Testis (tissue), 2 donors: Measurements from ENCODE around the gene ZNF423.

Source experiments
- POLR2A ChIP-seq: fragments of 450-650 bp; IDR thresholded peaks from one replicate; pipeline ENCODE4 v1.6.1; 2017; ENCODE audit warnings: antibody characterized with exemption, mild to moderate bottlenecking, moderate library complexity
- TF ChIP-seq, protein P1 (sequence below), 3 experiments: fragments of 450-650 bp in 2 of 3; fragments of 200-600 bp in 1 of 3; sonication (generic) in 1 of 3; IDR thresholded peaks; one replicate each; pipeline ENCODE4 v1.5.1; 2016 to 2019; ENCODE audit warnings: antibody characterized with exemption in 3 of 3, mild to moderate bottlenecking in 2 of 3, moderate library complexity in 1 of 3

DNA sequence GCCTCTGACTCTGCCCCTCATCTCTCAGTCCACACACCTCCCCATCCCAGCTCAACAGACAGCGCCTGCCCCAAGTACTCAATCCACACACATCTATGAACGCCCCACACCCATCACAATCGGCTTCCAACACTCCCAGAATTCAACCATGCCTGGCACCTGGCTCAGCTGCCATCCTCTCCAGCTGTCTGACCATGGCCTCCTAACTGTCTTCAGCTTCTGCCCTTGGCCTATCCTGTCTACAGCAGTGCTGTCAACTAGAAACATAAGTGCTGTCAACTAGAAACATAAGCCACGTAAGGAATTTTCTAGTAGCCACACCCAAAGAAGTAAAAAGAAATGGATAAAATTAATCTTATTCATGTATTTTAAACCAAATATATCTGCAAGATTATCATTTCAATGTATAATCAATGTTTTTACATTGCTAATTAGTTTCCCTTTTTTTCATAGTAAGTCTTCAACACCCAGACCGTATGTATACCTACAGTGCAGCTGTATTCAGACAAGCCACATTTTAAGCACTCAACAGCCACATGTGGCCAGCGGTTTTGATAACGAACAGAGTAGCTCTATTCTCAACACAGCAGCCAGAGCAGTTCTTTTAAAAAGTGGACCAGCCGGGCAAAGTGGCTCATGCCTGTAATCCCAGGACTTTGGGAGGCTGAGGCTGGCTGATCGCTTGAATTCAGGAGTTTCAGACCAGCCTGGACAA, 48.6 kb upstream of the ZNF423 start:
- TF ChIP-seq, protein P1, sequence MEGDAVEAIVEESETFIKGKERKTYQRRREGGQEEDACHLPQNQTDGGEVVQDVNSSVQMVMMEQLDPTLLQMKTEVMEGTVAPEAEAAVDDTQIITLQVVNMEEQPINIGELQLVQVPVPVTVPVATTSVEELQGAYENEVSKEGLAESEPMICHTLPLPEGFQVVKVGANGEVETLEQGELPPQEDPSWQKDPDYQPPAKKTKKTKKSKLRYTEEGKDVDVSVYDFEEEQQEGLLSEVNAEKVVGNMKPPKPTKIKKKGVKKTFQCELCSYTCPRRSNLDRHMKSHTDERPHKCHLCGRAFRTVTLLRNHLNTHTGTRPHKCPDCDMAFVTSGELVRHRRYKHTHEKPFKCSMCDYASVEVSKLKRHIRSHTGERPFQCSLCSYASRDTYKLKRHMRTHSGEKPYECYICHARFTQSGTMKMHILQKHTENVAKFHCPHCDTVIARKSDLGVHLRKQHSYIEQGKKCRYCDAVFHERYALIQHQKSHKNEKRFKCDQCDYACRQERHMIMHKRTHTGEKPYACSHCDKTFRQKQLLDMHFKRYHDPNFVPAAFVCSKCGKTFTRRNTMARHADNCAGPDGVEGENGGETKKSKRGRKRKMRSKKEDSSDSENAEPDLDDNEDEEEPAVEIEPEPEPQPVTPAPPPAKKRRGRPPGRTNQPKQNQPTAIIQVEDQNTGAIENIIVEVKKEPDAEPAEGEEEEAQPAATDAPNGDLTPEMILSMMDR (IDR thresholded peaks at IDR 0.05), result no peak
- TF ChIP-seq POLR2A, result no peak
